Lower leg skin (tissue), 3 donors: ENCODE data around the gene ZDHHC22.

Experiments used
- CTCF ChIP-seq, 3 donors: fragments of 450-650 bp; IDR thresholded peaks; one replicate each; pipeline ENCODE4 v1.5.1; 2016; ENCODE audit warnings: antibody characterized with exemption in 3 of 3, mild to moderate bottlenecking in 3 of 3, moderate library complexity in 2 of 3
- POLR2A ChIP-seq, 2 donors: fragments of 450-650 bp; IDR thresholded peaks; one replicate each; pipeline ENCODE4 v1.6.1; 2016 to 2017; ENCODE audit warnings: antibody characterized with exemption in 2 of 2, mild to moderate bottlenecking in 1 of 2, moderate library complexity in 1 of 2

GRCh38 chr14:77185093-77185465 is 43.5 kb upstream of the ZDHHC22 start:
- TF ChIP-seq CTCF (IDR thresholded peaks at IDR 0.05) (no peak), POLR2A (IDR thresholded peaks at IDR 0.05) (no peak)
